K562 (cell line): ENCODE data around the gene ETS2. TPM values are rescaled to one million over a fixed set of nuclear protein-coding genes. Genes with fewer than 3 reads are reported as not detected.
A peak's percentile ranks its signal among the peaks of the same experiment; 100 is the strongest.

Experiments
- ATF6 ChIP-seq: sonication (generic); formaldehyde crosslinking; IDR thresholded peaks from 2 replicates; pipeline ENCODE4 v1.4.0; 2020; ENCODE audit warnings: mild to moderate bottlenecking, missing genetic modification reagents
- ELK3 ChIP-seq: fragments of 450-650 bp; formaldehyde crosslinking; IDR thresholded peaks from 2 replicates; pipeline ENCODE4 v1.4.0; 2020; ENCODE audit warnings: mild to moderate bottlenecking
- MYBL2 ChIP-seq, 2 experiments: fragments of 450-650 bp in 1 of 2; sonication (generic) in 1 of 2; formaldehyde crosslinking in 1 of 2; IDR thresholded peaks; 2 replicates each; pipeline versions ENCODE4 v1.6.1 to v1.8.1; 2017 to 2022; ENCODE audit warnings: borderline replicate concordance in 1 of 2, inconsistent platforms in 1 of 2, low read depth in 1 of 2, mild to moderate bottlenecking in 1 of 2, missing genetic modification reagents in 1 of 2, moderate library complexity in 1 of 2
- NR1H2 ChIP-seq: sonication (generic); formaldehyde crosslinking; IDR thresholded peaks from 2 replicates; pipeline ENCODE4 v1.4.0; 2020; ENCODE audit warnings: mild to moderate bottlenecking, missing genetic modification reagents
- RBM25 ChIP-seq: fragments of 200-400 bp; formaldehyde crosslinking; IDR thresholded peaks from 2 replicates; pipeline ENCODE4 v1.6.1; 2018; ENCODE audit warnings: low read length, low read depth, moderate library complexity; ENCODE audit not compliant: severe bottlenecking
- SRSF1 ChIP-seq: fragments of 200-400 bp; formaldehyde crosslinking; IDR thresholded peaks from 2 replicates; pipeline ENCODE4 v1.6.1; 2017; ENCODE audit warnings: mild to moderate bottlenecking, low read depth, low read length, moderate library complexity
- TEAD1 ChIP-seq, 2 experiments: fragments of 450-650 bp in 1 of 2; sonication (generic) in 1 of 2; formaldehyde crosslinking; IDR thresholded peaks; 2 replicates each; pipeline versions ENCODE4 v1.4.0 to v1.8.0; 2020 to 2022; ENCODE audit warnings: mild to moderate bottlenecking in 2 of 2, missing genetic modification reagents in 1 of 2
- TGIF2 ChIP-seq: sonication (generic); formaldehyde crosslinking; IDR thresholded peaks from 2 replicates; pipeline ENCODE4 v1.8.1; 2022; ENCODE audit warnings: mild to moderate bottlenecking, missing genetic modification reagents, moderate library complexity
- THAP7 ChIP-seq: fragments of 250-450 bp; sonication (Bioruptor Pico); IDR thresholded peaks from 2 replicates; pipeline ENCODE4 v1.5.0; 2021
- TOE1 ChIP-seq, 2 experiments: fragments of 450-650 bp in 1 of 2; sonication (generic) in 1 of 2; formaldehyde crosslinking in 1 of 2; IDR thresholded peaks; 2 replicates each; pipeline versions ENCODE4 v1.7.1 to v1.8.0; 2016 to 2022; ENCODE audit warnings: borderline replicate concordance in 2 of 2, mild to moderate bottlenecking in 2 of 2, antibody characterized with exemption in 1 of 2, inconsistent platforms in 1 of 2, low read depth in 1 of 2, missing genetic modification reagents in 1 of 2, moderate library complexity in 1 of 2
- ZBTB12 ChIP-seq: fragments of 250-450 bp; sonication (Bioruptor Pico); IDR thresholded peaks from 2 replicates; pipeline ENCODE4 v1.4.0; 2020
- ZNF134 ChIP-seq: fragments of 250-450 bp; sonication (Bioruptor Pico); conservative IDR thresholded peaks from 2 replicates; pipeline ENCODE4 v1.4.0; 2020
- ZNF140 ChIP-seq: fragments of 250-450 bp; sonication (Bioruptor Pico); IDR thresholded peaks from 2 replicates; pipeline ENCODE4 v1.8.0; 2021; ENCODE audit warnings: moderate library complexity, mild to moderate bottlenecking, inconsistent platforms
- ZNF143 ChIP-seq: sonication (generic); formaldehyde crosslinking; IDR thresholded peaks from 2 replicates; pipeline ENCODE4 v1.9.0; 2022; ENCODE audit warnings: mild to moderate bottlenecking, missing genetic modification reagents
- ZNF589 ChIP-seq: fragments of 200-800 bp; sonication (Bioruptor generic); IDR thresholded peaks from 2 replicates; pipeline ENCODE4 v1.6.1; 2016; ENCODE audit warnings: low read depth, missing genetic modification characterization, missing compliant biosample characterization
- polyA plus RNA-seq, 8 experiments: library from polyadenylated mRNA; depleted of rRNA in 4 of 8; stranded (reverse) in 5 of 8; unstranded in 3 of 8; fragments of >200 nt; fragmentation: Nextera tagmentation in 2 of 8; fragmentation: Illumina TruSeq in 1 of 8; extraction: Ambion mirVana in 2 of 8; extraction: Trizol in 1 of 8; gene quantifications; 2 replicates each; pipeline versions ENCODE4 v1.2.1 to v1.2.3, GENCODE V29; 2011 to 2014; ENCODE audit warnings: inconsistent platforms in 1 of 8, missing spikeins in 1 of 8
- total RNA-seq, 7 experiments: library from RNA; depleted of rRNA in 6 of 7; stranded (reverse); fragments of >200 nt in 6 of 7; fragmentation: Illumina TruSeq in 2 of 7; extraction: Trizol in 2 of 7; gene quantifications; 2 replicates each; pipeline versions ENCODE4 v1.2.1 to v1.2.3, GENCODE V29; 2011 to 2021; ENCODE audit warnings: low replicate concordance in 1 of 7

The ETS2 gene
- total and polyA plus RNA-seq, 9 of the 15 experiments (the other 6 are each of a cell fraction or from before 2014, with no cell fraction given) = 1.7 to 24.4 (median 12.2) TPM

GRCh38 chr21:38830671-38831525 is 25.2 kb downstream of the ETS2 start (continued):
- no peak for TF ChIP-seq ZBTB12 (CRISPR knock-in tag)
- TF ChIP-seq MYBL2 (IDR thresholded peaks at IDR 0.05; ENCODE audit: low read depth) = no peak
- TF ChIP-seq MYBL2 (CRISPR knock-in tag; IDR thresholded peaks at IDR 0.05; ENCODE audit: borderline replicate concordance) = no peak
- TF ChIP-seq NR1H2 (CRISPR knock-in tag) = no peak
- no peak for TF ChIP-seq ZNF143
- TF ChIP-seq ATF6 (CRISPR knock-in tag) = no peak
- TF ChIP-seq SRSF1 = no peak
- no peak for TF ChIP-seq TGIF2 (CRISPR knock-in tag)
- TF ChIP-seq ZNF134 (CRISPR knock-in tag) = 0 out of 2 replicates have a peak, but pooled peaks have one; percentile 23
- no peak for TF ChIP-seq ZNF140 (CRISPR knock-in tag)
- TF ChIP-seq THAP7 = no peak
- no peak for TF ChIP-seq TOE1 (IDR thresholded peaks at IDR 0.05; ENCODE audit: borderline replicate concordance)
- no peak for TF ChIP-seq TOE1 (CRISPR knock-in tag; IDR thresholded peaks at IDR 0.05; ENCODE audit: borderline replicate concordance, low read depth)
- TF ChIP-seq ELK3 = no peak
- no peak for TF ChIP-seq RBM25
- TF ChIP-seq TEAD1 (CRISPR knock-in tag; IDR thresholded peaks at IDR 0.05) = peak in 1 of 2 experiments; percentile 27; a peak in 1 of 4 replicates
- peak; percentile 88 for TF ChIP-seq ZNF589 (CRISPR knock-in tag)
